Fibroblast of gingiva (primary cell): Measurements from ENCODE around the gene MRPL45.

Source experiments
- DNase-seq: peaks from one replicate; pipeline ENCODE4 v3.0.0-alpha.2; 2011; ENCODE audit warnings: low read depth

The MRPL45 gene

GRCh38 chr17:38349097-38349730 is 52.2 kb downstream of the MRPL45 start:
- DNase-seq, result peak; percentile 70

GRCh38 chr17:38350035-38350434 is 53.1 kb downstream of the MRPL45 start:
- DNase-seq, result no peak

GRCh38 chr17:38351412-38352222 is 54.6 kb downstream of the MRPL45 start, which contains the start of gene SOCS7:
SOCS7 (plus strand) TSS chr17:38351844; CDS start chr17:38352053, 209 bp downstream.
- peak; percentile 91 for DNase-seq

- no peak for DNase-seq
Measured at GRCh38 chr17:38352245-38353085, 55.5 kb downstream of the MRPL45 start.

- DNase-seq, result no peak
Measured at GRCh38 chr17:38353086-38353604, 56.2 kb downstream of the MRPL45 start.

- no peak for DNase-seq
Measured at GRCh38 chr17:38353668-38354067, 56.7 kb downstream of the MRPL45 start.

GRCh38 chr17:38354466-38354865 is 57.5 kb downstream of the MRPL45 start:
- DNase-seq, result no peak

GRCh38 chr17:38355251-38355650 is 58.3 kb downstream of the MRPL45 start:
- no peak for DNase-seq

- peak; percentile 16 for DNase-seq
Measured at GRCh38 chr17:38357486-38358123, 60.6 kb downstream of the MRPL45 start.

- DNase-seq, result no peak
Measured at GRCh38 chr17:38358586-38359513, 61.9 kb downstream of the MRPL45 start.

GRCh38 chr17:38361694-38362465 is 64.9 kb downstream of the MRPL45 start:
- no peak for DNase-seq

GRCh38 chr17:38363016-38363415 is 66.0 kb downstream of the MRPL45 start:
- no peak for DNase-seq

GRCh38 chr17:38364741-38365140 is 67.8 kb downstream of the MRPL45 start:
- DNase-seq, result no peak

GRCh38 chr17:38369124-38369886 is 72.3 kb downstream of the MRPL45 start:
- no peak for DNase-seq
